Measurements from ENCODE around the gene PCSK4. TPM values are rescaled to one million over a fixed set of nuclear protein-coding genes. Genes with fewer than 3 reads are reported as not detected.

PCSK4 gene
- total RNA-seq, 1 experiment from 2014 or later: 9.1 TPM

- Mint-ChIP-seq H3K9me3 (no peaks in the 10 kb centered on the region), H3K4me3 (no peak overlapping the region), H3K27ac (no peak overlapping the region), H3K36me3 (ENCODE audit: insufficient read depth in 1 of 3, low read depth in 3 of 3) (peaks cover 0 to 2% (median 0%) of the 10 kb centered on the region in 3 experiments; a peak in 2 of 7 replicates), H3K4me1 (no peaks in the 10 kb centered on the region; a peak in 1 of 4 replicates), H3K27me3 (ENCODE audit: low read depth) (no peaks in the 10 kb centered on the region; the same call in 1 of the 2 replicates)
- WGBS (ENCODE audit: extremely low coverage, insufficient read length, low lambda C conversion rate): no CpG with 5 or more reads among the region's 23 CpGs
- H3K79me1 ChIP-seq (ENCODE audit: insufficient read depth, low read depth, low read length, poor library complexity, severe bottlenecking): no peaks in the 10 kb centered on the region
- no peak overlapping the region for H2BK20ac ChIP-seq (ENCODE audit: low read depth, low read length, poor library complexity, severe bottlenecking)
- no peaks in the 10 kb centered on the region for H3K27me3 ChIP-seq (ENCODE audit: insufficient read depth, low read length)
- H3K23me2 ChIP-seq (ENCODE audit: insufficient read length, low read depth, low read length, poor library complexity, severe bottlenecking): no peaks in the 10 kb centered on the region
- H3K9me3 ChIP-seq (ENCODE audit: control insufficient read depth, low read depth, low read length): no peaks in the 10 kb centered on the region
- no peak overlapping the region for H3K27ac ChIP-seq (ENCODE audit: insufficient read length, low read depth, low read length)
- no peak overlapping the region for H2BK120ac ChIP-seq (ENCODE audit: low read depth, low read length, poor library complexity, severe bottlenecking)
- no peak for TF ChIP-seq CTCF (conservative IDR thresholded peaks at IDR 0.05)
- no peaks in the 10 kb centered on the region for H3K79me2 ChIP-seq (ENCODE audit: insufficient read depth, low read length)
- no peak overlapping the region for H2AK5ac ChIP-seq (ENCODE audit: insufficient read length, low read length)
- no peak overlapping the region for H2BK15ac ChIP-seq (ENCODE audit: low read depth, low read length)
- H4K91ac ChIP-seq (ENCODE audit: insufficient read length, low read depth, low read length): no peak overlapping the region
- no peak overlapping the region for H4K8ac ChIP-seq (replicated peaks; ENCODE audit: insufficient read length, low read depth, low read length)
- H3K56ac ChIP-seq (ENCODE audit: insufficient read length, low read depth, low read length): no peak overlapping the region
- DNase-seq: peak; percentile 30
- H3K23ac ChIP-seq (ENCODE audit: insufficient read length, low read depth, low read length): no peak overlapping the region
- no peak overlapping the region for H3K18ac ChIP-seq (ENCODE audit: insufficient read length, low read depth, low read length)
- no peak overlapping the region for H3K14ac ChIP-seq (ENCODE audit: insufficient read depth, low read length)
- no peak overlapping the region for H3T11ph ChIP-seq (ENCODE audit: low read length)
- no peak overlapping the region for H2BK5ac ChIP-seq (ENCODE audit: insufficient read length, low read length)
- no peak overlapping the region for H3K4ac ChIP-seq (ENCODE audit: low read depth, low read length)
- no peaks in the 10 kb centered on the region for H3K4me1 ChIP-seq (ENCODE audit: insufficient read depth, low read length)
- H2BK12ac ChIP-seq (ENCODE audit: insufficient read length, low read depth, low read length): no peak overlapping the region
- H2AFZ ChIP-seq (ENCODE audit: low read length): no peak overlapping the region
- H4K20me1 ChIP-seq (ENCODE audit: control insufficient read depth, insufficient read depth, insufficient read length): no peaks in the 10 kb centered on the region
- no peak overlapping the region for H3K4me2 ChIP-seq (ENCODE audit: insufficient read depth, insufficient read length, low read length)
- H4K5ac ChIP-seq (ENCODE audit: insufficient read length, low read depth, low read length): no peak overlapping the region
- no peak overlapping the region for H3K9ac ChIP-seq (ENCODE audit: extremely low read depth, insufficient read length, low read length)
These were observed 6.1 kb downstream of the PCSK4 start for GRCh38 chr19:1483979-1484428.
